Measurements from ENCODE around the gene HELB. TPM values are rescaled to one million over a fixed set of nuclear protein-coding genes. Genes with fewer than 3 reads are reported as not detected.

Gene HELB
- total RNA-seq, 1 experiment from 2014 or later = 9.3 TPM

DNA sequence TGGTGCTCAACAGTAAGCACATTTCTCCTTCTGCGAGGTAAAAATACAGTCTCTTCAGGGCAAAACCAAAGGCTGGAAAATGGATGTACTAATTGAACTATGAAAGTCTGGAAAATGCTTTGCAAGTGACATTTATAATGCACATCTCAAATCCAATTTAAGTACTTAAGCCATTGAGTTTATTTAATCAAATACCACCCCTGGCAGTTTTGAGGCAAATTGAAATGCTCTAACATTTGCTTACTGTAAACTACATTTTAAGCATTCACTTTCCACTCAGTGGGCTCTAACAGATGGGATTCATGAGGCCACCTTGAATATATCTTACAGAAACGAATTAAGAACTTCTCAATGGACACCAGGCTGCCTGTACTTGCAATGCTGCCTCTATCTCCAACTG, 69.7 kb downstream of the HELB start:
- Histone ChIP-seq H3K4me1 (ENCODE audit: control insufficient read depth in 1 of 2, insufficient read depth in 2 of 2, low read length in 2 of 2) (no peaks in the 10 kb centered on the region), H4K20me1 (ENCODE audit: insufficient read depth) (no peaks in the 10 kb centered on the region), H3K4me3 (replicated peaks in 1 of 2; ENCODE audit: low read depth in 1 of 2, low read length in 2 of 2) (no peak overlapping the region), H3K36me3 (ENCODE audit: control insufficient read depth in 1 of 2, insufficient read depth in 2 of 2, low read length in 2 of 2) (no peaks in the 10 kb centered on the region), H3K9ac (ENCODE audit: low read length) (no peak overlapping the region), H2AFZ (ENCODE audit: low read depth, low read length, poor library complexity, severe bottlenecking) (no peak overlapping the region), H3K9me3 (ENCODE audit: control insufficient read depth in 1 of 2, insufficient read depth in 1 of 2, low read depth in 1 of 2, low read length in 2 of 2) (no peaks in the 10 kb centered on the region), H3K79me2 (ENCODE audit: insufficient read depth, low read length) (no peaks in the 10 kb centered on the region), H3K27me3 (ENCODE audit: insufficient read depth, low read length) (peaks cover 28% of the 10 kb centered on the region), H3K4me2 (ENCODE audit: low read length) (no peak overlapping the region), H3K9me2 (ENCODE audit: insufficient read depth) (no peaks in the 10 kb centered on the region), H3K27ac (ENCODE audit: low read depth, low read length) (no peak overlapping the region)
- ATAC-seq (no peak), DNase-seq (ENCODE audit: low read depth, low spot score) (no peak)
- CTCF ChIA-PET = no interaction called here
- intact Hi-C loops (cut with micrococcal nuclease) = no loop called here
- TF ChIP-seq EZH2 (IDR thresholded peaks at IDR 0.05) (no peak), ZFX (IDR thresholded peaks at IDR 0.05) (no peak), JUND (IDR thresholded peaks at IDR 0.05) (no peak), POLR2A (IDR thresholded peaks at IDR 0.05; ENCODE audit: borderline replicate concordance, extremely low read depth, insufficient read depth, insufficient read length) (no peak), TCF7L2 (IDR thresholded peaks at IDR 0.05; ENCODE audit: borderline replicate concordance, extremely low read depth, insufficient read depth, insufficient read length) (no peak), SRF (IDR thresholded peaks at IDR 0.05; ENCODE audit: low read depth) (no peak)
- no TSS peak for BruUV-seq (replicated peaks)
- POLR2A ChIA-PET = no interaction called here
- RAD21 ChIA-PET (ENCODE audit: low non-redundant PET in 1 of 2, low total read pairs in 2 of 2, uncharacterized antibody in 2 of 2, unreplicated experiment in 2 of 2) = no interaction called here

DNA sequence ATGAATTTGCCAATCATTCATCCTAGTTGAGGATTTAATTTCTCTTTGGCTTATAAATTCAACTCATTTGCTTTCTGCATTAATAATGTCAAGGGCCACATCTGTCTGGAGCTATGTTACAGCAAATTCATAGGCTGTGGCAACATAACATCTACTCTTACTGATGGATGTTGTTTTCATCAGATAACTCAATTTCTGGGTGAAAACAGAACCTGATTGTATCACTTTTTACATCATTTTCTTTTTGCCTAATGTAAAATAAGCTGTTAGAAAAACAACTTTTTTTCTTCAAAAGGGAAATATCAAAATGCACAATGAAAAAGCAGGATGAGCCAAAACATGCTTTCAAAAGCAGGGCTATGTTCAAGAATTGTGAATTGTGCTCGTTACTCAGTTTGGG, 73.3 kb downstream of the HELB start:
- POLR2A ChIA-PET = no interaction called here
- Histone ChIP-seq H3K36me3 (ENCODE audit: control insufficient read depth in 1 of 2, insufficient read depth in 2 of 2, low read length in 2 of 2) (no peaks in the 10 kb centered on the region), H3K4me1 (ENCODE audit: control insufficient read depth in 1 of 2, insufficient read depth in 2 of 2, low read length in 2 of 2) (no peaks in the 10 kb centered on the region), H3K4me3 (replicated peaks in 1 of 2; ENCODE audit: low read depth in 1 of 2, low read length in 2 of 2) (no peak overlapping the region), H3K27me3 (ENCODE audit: insufficient read depth, low read length) (peaks cover 10% of the 10 kb centered on the region), H3K79me2 (ENCODE audit: insufficient read depth, low read length) (no peaks in the 10 kb centered on the region), H3K9me3 (ENCODE audit: control insufficient read depth in 1 of 2, insufficient read depth in 1 of 2, low read depth in 1 of 2, low read length in 2 of 2) (no peaks in the 10 kb centered on the region), H3K9ac (ENCODE audit: low read length) (no peak overlapping the region), H4K20me1 (ENCODE audit: insufficient read depth) (no peaks in the 10 kb centered on the region), H3K4me2 (ENCODE audit: low read length) (no peak overlapping the region), H3K9me2 (ENCODE audit: insufficient read depth) (no peaks in the 10 kb centered on the region), H3K27ac (ENCODE audit: low read depth, low read length) (no peak overlapping the region), H2AFZ (ENCODE audit: low read depth, low read length, poor library complexity, severe bottlenecking) (no peak overlapping the region)
- DNase-seq (ENCODE audit: low read depth, low spot score) = no peak
- no peak for ATAC-seq
- no TSS peak for BruUV-seq (replicated peaks)
- intact Hi-C loops (cut with micrococcal nuclease) = no loop called here
- no peak for TF ChIP-seq TCF7L2 (IDR thresholded peaks at IDR 0.05; ENCODE audit: borderline replicate concordance, extremely low read depth, insufficient read depth, insufficient read length)
- RAD21 ChIA-PET (ENCODE audit: low non-redundant PET in 1 of 2, low total read pairs in 2 of 2, uncharacterized antibody in 2 of 2, unreplicated experiment in 2 of 2) = no interaction called here
- CTCF ChIA-PET = interaction anchor here (0.6 to 1.8 kb wide), 3 partner anchors 12 to 230 kb away, joined by 3 to 6 read pairs (median 5); no protein-coding TSS in a partner anchor

Data from HCT116 (cell line).